OCI-LY3 (cell line): ENCODE results near the gene GRIK2.

Experiments used
- H2AFZ ChIP-seq: fragments of 200-600, 300-600 bp; shearing (Covaris generic); 2 replicates; pipeline ENCODE4 v1.6.0; 2014; ENCODE audit warnings: antibody characterized with exemption, low read depth, low read length
- H3K27ac ChIP-seq: fragments of 200-600, 300-600 bp; sonication (generic); 2 replicates; pipeline ENCODE4 v1.5.1; 2014; ENCODE audit warnings: mild to moderate bottlenecking, low read length, moderate library complexity, mixed read lengths
- H3K27me3 ChIP-seq: fragments of 200-600, 300-600 bp; sonication (generic); 2 replicates; pipeline ENCODE4 v1.6.1; 2014; ENCODE audit warnings: low read depth, low read length, mixed read lengths
- H3K36me3 ChIP-seq: fragments of 200-600, 300-600 bp; sonication (generic); replicated peaks from 2 replicates; pipeline ENCODE3; 2014; ENCODE audit warnings: low read depth, low read length, mixed read lengths
- H3K4me1 ChIP-seq: fragments of 300-600, 200-600 bp; sonication (generic); 2 replicates; pipeline ENCODE4 v1.6.1; 2014; ENCODE audit warnings: low read length, mixed read lengths
- H3K4me2 ChIP-seq: fragments of 200-600, 300-600 bp; sonication (generic); 2 replicates; pipeline ENCODE4 v1.6.1; 2014; ENCODE audit warnings: low read length, mixed read lengths
- H3K4me3 ChIP-seq: fragments of 300-600, 200-600 bp; sonication (generic); 2 replicates; pipeline ENCODE4 v1.5.1; 2014; ENCODE audit warnings: antibody characterized with exemption, mild to moderate bottlenecking, low read length, moderate library complexity
- H3K79me2 ChIP-seq: fragments of 300-600, 200-600 bp; shearing (Covaris generic); 2 replicates; pipeline ENCODE4 v1.6.1; 2014; ENCODE audit warnings: mild to moderate bottlenecking, low read length, mixed read lengths
- H3K9ac ChIP-seq: fragments of 300-600, 200-600 bp; shearing (Covaris generic); 2 replicates; pipeline ENCODE4 v1.6.0; 2014; ENCODE audit warnings: mild to moderate bottlenecking, low read length, moderate library complexity
- H3K9me3 ChIP-seq: fragments of 200-600, 300-600 bp; shearing (Covaris generic); 2 replicates; pipeline ENCODE4 v1.6.1; 2014; ENCODE audit warnings: low read length, mixed read lengths; ENCODE audit not compliant: insufficient read depth
- H4K20me1 ChIP-seq: fragments of 200-600, 300-600 bp; sonication (generic); 2 replicates; pipeline ENCODE4 v1.6.1; 2016; ENCODE audit warnings: low read length, mixed read lengths; ENCODE audit not compliant: insufficient read depth
- CTCF ChIP-seq: fragments of 200-600, 300-600 bp; sonication (generic); IDR thresholded peaks from 2 replicates; pipeline ENCODE4 v1.5.1; 2014; ENCODE audit warnings: antibody characterized with exemption, low read length, low read depth
- EZH2phosphoT487 ChIP-seq: fragments of 200-600 bp; shearing (Covaris generic); IDR thresholded peaks from 2 replicates; pipeline ENCODE4 v1.6.1; 2018; ENCODE audit warnings: antibody characterized with exemption, mixed run types, low read depth

Gene GRIK2

GRCh38 chr6:101722471-101722870 lies 329.0 kb downstream of the GRIK2 start:
- Histone ChIP-seq H3K4me3 (no peak overlapping the region), H3K27me3 (no peaks in the 10 kb centered on the region), H3K27ac (no peak overlapping the region), H3K9ac (no peak overlapping the region), H3K4me1 (no peaks in the 10 kb centered on the region), H3K36me3 (no peaks in the 10 kb centered on the region), H3K4me2 (no peak overlapping the region), H2AFZ (no peak overlapping the region), H3K9me3 (no peaks in the 10 kb centered on the region), H4K20me1 (no peaks in the 10 kb centered on the region), H3K79me2 (no peaks in the 10 kb centered on the region)
- TF ChIP-seq CTCF (no peak), EZH2phosphoT487 (no peak)

GRCh38 chr6:101722991-101723579 lies 329.6 kb downstream of the GRIK2 start:
- Histone ChIP-seq H3K27ac (no peak overlapping the region), H3K4me1 (no peaks in the 10 kb centered on the region), H4K20me1 (no peaks in the 10 kb centered on the region), H3K4me2 (no peak overlapping the region), H3K4me3 (no peak overlapping the region), H3K9me3 (no peaks in the 10 kb centered on the region), H3K79me2 (no peaks in the 10 kb centered on the region), H3K36me3 (no peaks in the 10 kb centered on the region), H3K9ac (no peak overlapping the region), H3K27me3 (no peaks in the 10 kb centered on the region), H2AFZ (no peak overlapping the region)
- TF ChIP-seq EZH2phosphoT487 (no peak), CTCF (no peak)

DNA sequence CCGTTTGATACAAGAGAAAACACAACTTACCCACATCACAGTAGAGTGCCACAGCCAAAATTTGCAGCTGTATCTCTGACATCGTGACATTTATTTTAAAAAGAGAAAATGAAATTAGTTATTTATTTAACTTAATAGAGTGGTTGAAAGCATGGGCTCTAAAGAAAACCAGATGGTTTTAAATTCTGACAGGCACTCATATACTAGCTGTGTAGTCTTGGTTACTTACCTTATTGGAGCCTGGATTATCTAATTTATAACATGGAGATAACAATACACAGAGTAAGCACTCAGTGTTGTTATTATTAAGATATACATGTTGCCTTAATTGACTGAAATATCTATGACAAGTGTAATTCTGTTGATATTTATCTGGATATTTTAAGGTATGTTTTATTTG lies 334.9 kb downstream of the GRIK2 start:
- Histone ChIP-seq H3K27me3 (no peaks in the 10 kb centered on the region), H3K79me2 (no peaks in the 10 kb centered on the region), H3K9ac (no peak overlapping the region), H4K20me1 (no peaks in the 10 kb centered on the region), H3K36me3 (no peaks in the 10 kb centered on the region), H3K4me1 (peaks cover 4% of the 10 kb centered on the region; the same call in 1 of the 2 replicates), H3K27ac (no peak overlapping the region), H2AFZ (no peak overlapping the region), H3K4me2 (no peak overlapping the region), H3K4me3 (no peak overlapping the region), H3K9me3 (no peaks in the 10 kb centered on the region)
- TF ChIP-seq EZH2phosphoT487 = no peak
- no peak for TF ChIP-seq CTCF

DNA sequence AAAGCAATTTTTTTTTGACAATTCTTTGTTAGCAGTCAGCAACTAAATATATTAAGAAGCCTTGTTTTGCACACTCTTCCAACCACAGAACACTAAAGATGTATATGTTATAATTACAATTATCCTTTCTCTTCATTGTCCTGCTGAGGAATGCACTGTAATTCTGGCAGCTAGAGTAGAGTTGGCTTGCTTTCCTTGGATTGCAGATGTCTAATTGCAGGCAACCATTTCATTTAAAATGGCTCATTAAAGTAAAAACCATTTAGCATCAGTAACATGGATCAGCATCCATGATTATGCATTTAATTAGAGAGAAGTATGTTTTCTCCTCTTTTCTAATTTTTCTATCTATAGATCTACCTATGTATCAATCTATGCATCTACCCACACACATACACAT lies 335.4 kb downstream of the GRIK2 start:
- H3K9me3 ChIP-seq = no peaks in the 10 kb centered on the region
- H3K36me3 ChIP-seq = no peaks in the 10 kb centered on the region
- TF ChIP-seq EZH2phosphoT487 (no peak), CTCF (no peak)
- peaks cover 4% of the 10 kb centered on the region; the same call in 1 of the 2 replicates for H3K4me1 ChIP-seq
- no peak overlapping the region for H2AFZ ChIP-seq
- no peak overlapping the region for H3K4me2 ChIP-seq
- H4K20me1 ChIP-seq = no peaks in the 10 kb centered on the region
- no peak overlapping the region for H3K27ac ChIP-seq
- H3K79me2 ChIP-seq = no peaks in the 10 kb centered on the region
- H3K9ac ChIP-seq = no peak overlapping the region
- H3K27me3 ChIP-seq = no peaks in the 10 kb centered on the region
- H3K4me3 ChIP-seq = no peak overlapping the region
